ENCODE data around the gene TRANK1. TPM values are rescaled to one million over a fixed set of nuclear protein-coding genes. Genes with fewer than 3 reads are reported as not detected.

Gene TRANK1
- total RNA-seq, 1 donor from 2014 or later = 0.51 TPM

GRCh38 chr3:36973139-36973538, 28.3 kb upstream of the TRANK1 start:
- no peak overlapping the region for H3K4me3 Mint-ChIP-seq (ENCODE audit: unreplicated experiment)
- DNase-seq = no peak
- TF ChIP-seq CTCF (IDR thresholded peaks at IDR 0.05; ENCODE audit: partially characterized antibody, unreplicated experiment) = no peak
- no peak overlapping the region for H3K27ac Mint-ChIP-seq (ENCODE audit: unreplicated experiment)
- peaks cover 2% of the 10 kb centered on the region for H3K27me3 Mint-ChIP-seq (ENCODE audit: unreplicated experiment)
- no peaks in the 10 kb centered on the region for H3K9me3 Mint-ChIP-seq (ENCODE audit: unreplicated experiment)
- peaks cover 7% of the 10 kb centered on the region for H3K4me1 Mint-ChIP-seq (ENCODE audit: low read depth, unreplicated experiment)
- no peaks in the 10 kb centered on the region for H3K36me3 Mint-ChIP-seq (ENCODE audit: unreplicated experiment)

GRCh38 chr3:36972163-36972562, 27.3 kb upstream of the TRANK1 start:
- no peaks in the 10 kb centered on the region for H3K36me3 Mint-ChIP-seq (ENCODE audit: unreplicated experiment)
- peaks cover 7% of the 10 kb centered on the region for H3K4me1 Mint-ChIP-seq (ENCODE audit: low read depth, unreplicated experiment)
- no peak for TF ChIP-seq CTCF (IDR thresholded peaks at IDR 0.05; ENCODE audit: partially characterized antibody, unreplicated experiment)
- no peaks in the 10 kb centered on the region for H3K9me3 Mint-ChIP-seq (ENCODE audit: unreplicated experiment)
- H3K27me3 Mint-ChIP-seq (ENCODE audit: unreplicated experiment) = peaks cover 2% of the 10 kb centered on the region
- no peak for DNase-seq
- no peak overlapping the region for H3K27ac Mint-ChIP-seq (ENCODE audit: unreplicated experiment)
- H3K4me3 Mint-ChIP-seq (ENCODE audit: unreplicated experiment) = no peak overlapping the region

- Mint-ChIP-seq H3K4me1 (ENCODE audit: low read depth, unreplicated experiment) (peaks cover 7% of the 10 kb centered on the region), H3K4me3 (ENCODE audit: unreplicated experiment) (peak overlapping the region; percentile 4), H3K36me3 (ENCODE audit: unreplicated experiment) (no peaks in the 10 kb centered on the region), H3K9me3 (ENCODE audit: unreplicated experiment) (no peaks in the 10 kb centered on the region), H3K27ac (ENCODE audit: unreplicated experiment) (no peak overlapping the region), H3K27me3 (ENCODE audit: unreplicated experiment) (peaks cover 2% of the 10 kb centered on the region)
- DNase-seq = peak; percentile 24
- TF ChIP-seq CTCF (IDR thresholded peaks at IDR 0.05; ENCODE audit: partially characterized antibody, unreplicated experiment) = no peak
These were observed 24.9 kb upstream of the TRANK1 start for GRCh38 chr3:36969540-36970432.

GRCh38 chr3:36969085-36969484, 24.2 kb upstream of the TRANK1 start:
- Mint-ChIP-seq H3K4me3 (ENCODE audit: unreplicated experiment) (peak overlapping the region; percentile 25), H3K27ac (ENCODE audit: unreplicated experiment) (no peak overlapping the region)

More at GRCh38 chr3:36969085-36969484, 24.2 kb upstream of the TRANK1 start:
- peaks cover 7% of the 10 kb centered on the region for H3K4me1 Mint-ChIP-seq (ENCODE audit: low read depth, unreplicated experiment)
- TF ChIP-seq CTCF (IDR thresholded peaks at IDR 0.05; ENCODE audit: partially characterized antibody, unreplicated experiment) = no peak
- H3K27me3 Mint-ChIP-seq (ENCODE audit: unreplicated experiment) = peaks cover 2% of the 10 kb centered on the region
- no peaks in the 10 kb centered on the region for H3K9me3 Mint-ChIP-seq (ENCODE audit: unreplicated experiment)
- no peak for DNase-seq
- H3K36me3 Mint-ChIP-seq (ENCODE audit: unreplicated experiment) = no peaks in the 10 kb centered on the region

Measured in glutamatergic neuron (in vitro differentiated cells).